Panc1 (cell line): Measurements from ENCODE around the gene P3R3URF. TPM values are rescaled to one million over a fixed set of nuclear protein-coding genes. Genes with fewer than 3 reads are reported as not detected.

Experiments used
- ATAC-seq: fragments of 200-7000 bp; cut with Tn5 transposase; 2 replicates; pipeline ENCODE4 v1.9.1; 2020; ENCODE audit warnings: mild to moderate bottlenecking, moderate library complexity
- BruUV-seq: library from RNA; stranded (reverse); fragments of 400-500 nt; replicated peaks from 2 replicates; lab custom pipeline; 2021; lab: Mats Ljungman, UMichigan
- CTCF ChIA-PET: fragments of 300-600 bp; sonication (Branson Sonifier 250); formaldehyde crosslinking; loops from one replicate; lab custom pipeline; 2022; ENCODE audit warnings: antibody characterized with exemption; lab: Charles Lee
- POLR2A ChIA-PET: fragments of 300-600 bp; sonication (Branson Sonifier 250); formaldehyde crosslinking; loops from one replicate; lab custom pipeline; 2022; ENCODE audit warnings: antibody characterized with exemption; lab: Charles Lee
- DNase-seq: peaks from one replicate; pipeline ENCODE4 v3.0.0-alpha.2; 2010; ENCODE audit warnings: low read depth, low spot score
- H3K27ac ChIP-seq: 2 replicates; pipeline ENCODE4 v1.5.1; 2011; ENCODE audit warnings: mild to moderate bottlenecking, low read length, inconsistent platforms
- H3K27me3 ChIP-seq: fragments of 200-500 bp; sonication (Bioruptor generic); 2 replicates; pipeline ENCODE4 v1.6.0; 2014; ENCODE audit warnings: low read length, inconsistent platforms; ENCODE audit not compliant: control insufficient read depth, insufficient read depth
- H3K36me3 ChIP-seq: fragments of 200-500 bp; sonication (Bioruptor generic); 2 replicates; pipeline ENCODE4 v1.5.1; 2014; ENCODE audit warnings: inconsistent platforms, mild to moderate bottlenecking, low read length, moderate library complexity; ENCODE audit not compliant: control insufficient read depth, insufficient read depth
- H3K4me1 ChIP-seq: 2 replicates; pipeline ENCODE4 v1.5.1; 2011; ENCODE audit warnings: inconsistent platforms, mild to moderate bottlenecking, low read length, moderate library complexity; ENCODE audit not compliant: control insufficient read depth, insufficient read depth
- H3K4me3 ChIP-seq, 2 experiments: 2 replicates each; pipeline ENCODE4 v1.5.1; 2011 to 2012; ENCODE audit warnings: low read depth in 2 of 2, low read length in 2 of 2, mild to moderate bottlenecking in 2 of 2, inconsistent platforms in 1 of 2, moderate library complexity in 1 of 2
- H3K9me3 ChIP-seq: fragments of 200-500 bp; sonication (Bioruptor generic); 2 replicates; pipeline ENCODE4 v1.5.1; 2014; ENCODE audit warnings: low read depth, mild to moderate bottlenecking, inconsistent platforms, low read length, moderate library complexity; ENCODE audit not compliant: control insufficient read depth, insufficient read depth
- POLR2AphosphoS5 ChIP-seq: IDR thresholded peaks from 2 replicates; pipeline ENCODE4 v1.6.1; 2012; ENCODE audit warnings: mild to moderate bottlenecking, low read depth, low read length, moderate library complexity
- SIN3A ChIP-seq: IDR thresholded peaks from 2 replicates; pipeline ENCODE4 v1.6.1; 2012; ENCODE audit warnings: low read depth, mild to moderate bottlenecking, low read length, moderate library complexity, borderline replicate concordance; ENCODE audit not compliant: insufficient read depth
- TCF7L2 ChIP-seq: IDR thresholded peaks from 2 replicates; pipeline ENCODE4 v1.6.1; 2011; ENCODE audit warnings: mild to moderate bottlenecking, low read depth, low read length, inconsistent platforms
- in situ Hi-C: cut with HindIII; loops from 2 replicates; pipeline ENCODE4 v1.10.0; 2016; ENCODE audit warnings: low sequenced_read_pairs, low pct_unique_long_range_greater_than_20kb
- intact Hi-C: fragments of 100-400 bp; cut with micrococcal nuclease; formaldehyde crosslinking; loops from one replicate; pipeline ENCODE4 v1.10.0; 2022; ENCODE audit not compliant: unreplicated experiment
- total RNA-seq: library from RNA; stranded (reverse); gene quantifications from one replicate; pipeline ENCODE4 v1.2.1, GENCODE V29; 2021; ENCODE audit not compliant: unreplicated experiment
- TF ChIP-seq, protein P1 (sequence below): fragments of 450-650 bp; IDR thresholded peaks from 2 replicates; pipeline ENCODE4 v1.5.1; 2017; ENCODE audit warnings: mild to moderate bottlenecking
- TF ChIP-seq, protein P2 (sequence below), 2 experiments: IDR thresholded peaks; 2 replicates each; pipeline ENCODE4 v1.6.1; 2011 to 2012; ENCODE audit warnings: low read depth in 2 of 2, control low read depth in 1 of 2, low read length in 1 of 2, mild to moderate bottlenecking in 1 of 2, moderate library complexity in 1 of 2; ENCODE audit not compliant: insufficient read depth in 1 of 2

Gene P3R3URF
- total RNA-seq, 1 experiment from 2014 or later, result not detected

DNA sequence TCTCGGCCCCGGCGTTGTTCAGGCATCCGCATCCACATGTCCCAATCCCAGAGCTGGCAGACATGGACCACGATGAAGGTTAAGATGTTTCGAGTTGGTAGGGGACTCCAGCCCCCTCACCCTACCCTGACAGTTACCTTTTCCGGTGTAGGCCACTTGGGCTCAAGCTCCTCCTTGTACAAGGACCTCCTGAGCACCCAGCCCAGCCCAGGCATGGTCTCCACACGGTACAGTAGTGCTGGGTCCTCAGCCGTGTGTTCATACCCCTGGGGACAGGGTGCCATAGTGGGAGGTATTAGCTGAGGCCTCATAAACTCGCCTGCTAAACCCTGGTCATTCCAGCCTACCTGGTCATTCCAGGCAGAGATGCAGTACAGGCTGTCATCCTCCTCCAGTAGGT is 15.9 kb upstream of the P3R3URF start:
- CTCF ChIA-PET, result no interaction called here
- intact Hi-C loops, result no loop called here
- POLR2A ChIA-PET, result no interaction called here

DNA sequence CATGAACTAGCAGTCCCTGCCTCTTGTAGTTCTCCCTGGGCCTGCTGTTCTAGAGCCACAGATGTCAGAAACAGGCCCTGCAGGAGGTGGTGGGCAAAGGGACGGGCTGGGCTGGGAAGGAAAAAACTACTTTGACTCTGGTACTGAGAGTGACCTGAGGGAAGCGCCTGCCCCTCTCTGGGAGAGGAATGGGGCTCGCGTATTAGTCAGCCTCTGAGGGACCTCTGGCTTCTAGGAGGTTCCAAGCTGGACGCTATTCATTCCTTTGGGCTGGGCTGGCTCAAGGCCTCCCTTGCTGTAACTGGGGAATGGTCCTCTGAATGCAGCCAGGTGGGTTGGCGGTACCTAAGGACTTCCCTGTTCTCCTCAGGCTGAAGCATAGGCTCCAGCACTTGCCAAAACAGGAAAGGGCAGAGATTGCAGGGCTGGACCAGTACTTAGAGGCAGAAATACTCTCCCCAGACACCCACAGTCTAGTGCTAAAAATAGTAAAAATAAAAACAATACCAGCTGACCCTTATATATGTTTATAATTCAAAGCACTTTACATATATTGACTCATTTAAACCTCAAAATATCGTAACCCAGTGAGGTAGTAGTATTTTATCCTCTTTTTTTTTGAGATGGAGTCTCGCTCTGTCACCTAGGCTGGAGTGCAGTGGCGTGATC is 14.9 kb upstream of the P3R3URF start:
- intact Hi-C loops, result no loop called here
- no peak overlapping the region for H3K4me3 ChIP-seq
- CTCF ChIA-PET, result interaction anchor here (0.6 kb wide), 1 partner anchor 53 kb away, joined by 3 read pairs; no protein-coding TSS in a partner anchor
- TF ChIP-seq TCF7L2 (no peak), POLR2AphosphoS5 (no peak), SIN3A (no peak)
- TF ChIP-seq, protein P1, sequence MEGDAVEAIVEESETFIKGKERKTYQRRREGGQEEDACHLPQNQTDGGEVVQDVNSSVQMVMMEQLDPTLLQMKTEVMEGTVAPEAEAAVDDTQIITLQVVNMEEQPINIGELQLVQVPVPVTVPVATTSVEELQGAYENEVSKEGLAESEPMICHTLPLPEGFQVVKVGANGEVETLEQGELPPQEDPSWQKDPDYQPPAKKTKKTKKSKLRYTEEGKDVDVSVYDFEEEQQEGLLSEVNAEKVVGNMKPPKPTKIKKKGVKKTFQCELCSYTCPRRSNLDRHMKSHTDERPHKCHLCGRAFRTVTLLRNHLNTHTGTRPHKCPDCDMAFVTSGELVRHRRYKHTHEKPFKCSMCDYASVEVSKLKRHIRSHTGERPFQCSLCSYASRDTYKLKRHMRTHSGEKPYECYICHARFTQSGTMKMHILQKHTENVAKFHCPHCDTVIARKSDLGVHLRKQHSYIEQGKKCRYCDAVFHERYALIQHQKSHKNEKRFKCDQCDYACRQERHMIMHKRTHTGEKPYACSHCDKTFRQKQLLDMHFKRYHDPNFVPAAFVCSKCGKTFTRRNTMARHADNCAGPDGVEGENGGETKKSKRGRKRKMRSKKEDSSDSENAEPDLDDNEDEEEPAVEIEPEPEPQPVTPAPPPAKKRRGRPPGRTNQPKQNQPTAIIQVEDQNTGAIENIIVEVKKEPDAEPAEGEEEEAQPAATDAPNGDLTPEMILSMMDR, result no peak
- peaks cover 9% of the 10 kb centered on the region for H3K4me1 ChIP-seq
- peaks cover 9% of the 10 kb centered on the region; the same call in 1 of the 2 replicates for H3K36me3 ChIP-seq
- in situ Hi-C loops, result no loop called here
- DNase-seq, result no peak
- no TSS peak for BruUV-seq
- H3K27me3 ChIP-seq, result no peaks in the 10 kb centered on the region
- POLR2A ChIA-PET, result no interaction called here
- H3K9me3 ChIP-seq, result no peaks in the 10 kb centered on the region
- no peak for ATAC-seq
- H3K27ac ChIP-seq, result no peak overlapping the region

More for the DNA sequence above, 15.9 kb upstream of the P3R3URF start:
- BruUV-seq, result no TSS peak
- in situ Hi-C loops, result no loop called here
- DNase-seq, result no peak
- Histone ChIP-seq H3K27ac (no peak overlapping the region), H3K36me3 (peaks cover 9% of the 10 kb centered on the region; the same call in 1 of the 2 replicates), H3K4me3 (no peak overlapping the region), H3K27me3 (no peaks in the 10 kb centered on the region), H3K4me1 (peaks cover 16% of the 10 kb centered on the region), H3K9me3 (no peaks in the 10 kb centered on the region)
- TF ChIP-seq, protein P2, sequence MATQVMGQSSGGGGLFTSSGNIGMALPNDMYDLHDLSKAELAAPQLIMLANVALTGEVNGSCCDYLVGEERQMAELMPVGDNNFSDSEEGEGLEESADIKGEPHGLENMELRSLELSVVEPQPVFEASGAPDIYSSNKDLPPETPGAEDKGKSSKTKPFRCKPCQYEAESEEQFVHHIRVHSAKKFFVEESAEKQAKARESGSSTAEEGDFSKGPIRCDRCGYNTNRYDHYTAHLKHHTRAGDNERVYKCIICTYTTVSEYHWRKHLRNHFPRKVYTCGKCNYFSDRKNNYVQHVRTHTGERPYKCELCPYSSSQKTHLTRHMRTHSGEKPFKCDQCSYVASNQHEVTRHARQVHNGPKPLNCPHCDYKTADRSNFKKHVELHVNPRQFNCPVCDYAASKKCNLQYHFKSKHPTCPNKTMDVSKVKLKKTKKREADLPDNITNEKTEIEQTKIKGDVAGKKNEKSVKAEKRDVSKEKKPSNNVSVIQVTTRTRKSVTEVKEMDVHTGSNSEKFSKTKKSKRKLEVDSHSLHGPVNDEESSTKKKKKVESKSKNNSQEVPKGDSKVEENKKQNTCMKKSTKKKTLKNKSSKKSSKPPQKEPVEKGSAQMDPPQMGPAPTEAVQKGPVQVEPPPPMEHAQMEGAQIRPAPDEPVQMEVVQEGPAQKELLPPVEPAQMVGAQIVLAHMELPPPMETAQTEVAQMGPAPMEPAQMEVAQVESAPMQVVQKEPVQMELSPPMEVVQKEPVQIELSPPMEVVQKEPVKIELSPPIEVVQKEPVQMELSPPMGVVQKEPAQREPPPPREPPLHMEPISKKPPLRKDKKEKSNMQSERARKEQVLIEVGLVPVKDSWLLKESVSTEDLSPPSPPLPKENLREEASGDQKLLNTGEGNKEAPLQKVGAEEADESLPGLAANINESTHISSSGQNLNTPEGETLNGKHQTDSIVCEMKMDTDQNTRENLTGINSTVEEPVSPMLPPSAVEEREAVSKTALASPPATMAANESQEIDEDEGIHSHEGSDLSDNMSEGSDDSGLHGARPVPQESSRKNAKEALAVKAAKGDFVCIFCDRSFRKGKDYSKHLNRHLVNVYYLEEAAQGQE (IDR thresholded peaks at IDR 0.05; ENCODE audit: insufficient read depth in 1 of 2, low read depth in 2 of 2, low read length in 1 of 2), result no peak
- TF ChIP-seq, protein P1, result no peak
- TF ChIP-seq POLR2AphosphoS5 (no peak), TCF7L2 (no peak), SIN3A (no peak)
- ATAC-seq, result no peak
